Stimulated activated CD8-positive, alpha-beta memory T cell treated with anti-CD3 and anti-CD28 coated beads, Interleukin-2, amount 100 ng/mL, for 1 hour (primary cell): Measurements from ENCODE around the gene BPIFB2.
"Not testable (repeated sequence)": the region's sequence is repeated elsewhere in the genome, so short reads cannot be mapped to it uniquely, and the experiment has no call there.

Experiments used
- DNase-seq, 2 donors: peaks; one replicate each; pipeline ENCODE4 v3.0.0-alpha.2; 2020; ENCODE audit warnings: low read depth in 2 of 2

Gene BPIFB2

DNA sequence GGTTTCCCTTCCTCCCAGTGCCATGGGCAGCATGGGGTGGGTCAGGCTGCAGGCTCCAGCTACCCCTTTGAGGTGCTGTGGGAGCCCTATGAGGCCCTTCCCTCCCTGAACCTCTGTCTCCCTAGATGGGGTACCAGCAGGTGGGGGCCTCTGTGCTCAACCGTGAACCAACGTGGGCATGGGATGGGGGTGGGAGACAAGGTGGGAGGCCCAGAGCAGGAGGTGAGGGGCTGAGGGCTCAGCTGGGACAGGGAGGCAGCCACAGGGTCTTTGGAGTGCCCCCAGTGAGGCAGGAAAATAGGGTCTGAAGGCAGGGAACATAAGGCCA lies 36.6 kb upstream of the BPIFB2 start:
- DNase-seq = no peak

DNA sequence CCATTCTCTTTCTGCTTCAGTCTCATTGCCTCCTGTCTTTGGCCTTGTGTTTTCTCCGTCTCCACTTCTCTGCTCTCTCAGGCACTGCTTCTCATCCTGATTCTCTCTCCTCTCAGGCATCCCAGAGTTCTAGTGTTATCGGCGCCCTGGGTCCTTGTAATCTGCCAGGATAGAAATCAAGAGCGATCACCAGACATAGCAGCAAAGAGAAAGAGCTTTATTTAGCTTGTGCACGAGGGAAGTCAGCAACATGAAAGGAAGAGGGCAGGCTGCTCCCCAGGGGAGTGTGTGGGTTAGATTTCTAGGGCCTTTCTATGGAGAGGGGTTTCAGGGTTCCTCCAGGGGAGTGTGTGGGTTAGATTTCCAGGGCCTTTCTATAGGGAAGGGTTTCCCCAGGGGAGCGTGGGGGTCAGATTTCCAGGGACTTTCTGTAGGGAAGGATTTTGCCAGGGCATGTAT lies 35.8 kb upstream of the BPIFB2 start:
- no peak for DNase-seq

DNA sequence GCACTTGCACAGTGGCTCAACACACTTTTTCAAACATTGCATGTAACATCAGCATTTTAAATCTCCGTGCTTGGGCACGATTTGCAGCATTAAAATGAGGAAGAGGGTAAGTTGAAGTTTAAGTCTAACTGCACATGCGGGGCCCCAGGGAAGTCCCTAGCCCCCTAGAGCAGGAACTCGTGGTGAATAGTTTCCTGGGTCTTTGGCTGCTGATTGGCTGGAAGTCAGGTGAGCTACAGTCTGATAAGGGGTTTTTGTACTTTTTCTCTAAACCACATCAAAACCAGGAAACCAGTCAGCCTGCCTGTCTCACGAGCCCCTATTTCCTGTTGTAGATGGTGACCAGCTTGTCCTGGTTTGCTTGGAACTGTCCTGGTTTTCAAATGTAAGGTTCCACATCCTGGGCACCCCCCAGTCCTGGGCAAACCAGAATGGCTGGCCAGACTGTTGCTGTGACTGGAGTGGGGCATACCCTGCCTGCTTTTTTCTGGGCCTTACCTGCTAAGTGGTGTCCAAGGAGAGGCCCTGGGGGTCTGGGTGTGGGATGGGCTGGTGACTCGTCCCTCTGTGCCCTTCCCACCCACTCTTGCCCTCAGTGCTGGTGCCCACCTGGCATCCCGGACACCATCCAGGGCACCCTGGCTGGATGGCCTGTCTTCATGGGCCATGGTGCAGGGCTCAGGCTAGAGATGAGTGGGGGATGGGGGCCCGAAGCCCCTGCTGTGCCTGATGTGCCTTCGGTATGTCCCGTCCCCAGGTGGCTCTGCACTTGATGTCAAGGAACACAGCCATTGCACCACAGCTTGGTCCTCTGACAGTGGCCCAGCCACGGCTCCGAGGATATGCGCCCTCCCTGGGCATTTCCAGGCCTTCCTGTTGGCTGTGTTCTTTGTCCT lies 35.1 kb upstream of the BPIFB2 start:
- peak; percentile 52 to 62 for DNase-seq

DNA sequence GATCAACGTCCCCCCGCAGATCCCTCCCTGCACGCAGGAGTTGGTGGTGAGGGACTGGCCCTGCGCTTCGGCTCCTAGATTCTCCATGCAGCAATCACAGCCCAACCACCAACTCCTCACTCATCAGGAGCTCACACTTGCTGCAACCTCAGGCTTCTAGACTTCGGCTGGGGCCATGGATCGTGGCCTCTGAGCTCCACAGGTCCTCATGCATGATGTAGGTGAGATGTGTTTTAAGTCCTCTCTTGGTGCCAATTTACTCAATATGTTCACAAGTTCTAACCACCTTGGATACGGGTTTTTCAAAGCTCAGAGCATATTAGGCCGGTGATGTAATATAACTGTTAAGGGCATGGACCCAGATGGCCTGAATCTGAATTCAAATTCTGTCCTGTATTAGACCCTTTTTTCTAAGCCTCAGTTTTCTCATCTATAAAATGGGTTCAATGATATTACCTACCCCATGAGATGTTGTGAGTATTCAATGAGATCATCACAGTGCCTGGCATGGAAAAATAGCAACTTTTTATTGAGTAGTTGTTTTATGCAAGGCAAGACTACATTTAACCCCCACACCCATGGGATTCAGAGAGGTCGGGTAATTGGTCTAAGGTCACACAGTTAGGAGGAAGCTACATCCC lies 34.3 kb upstream of the BPIFB2 start:
- DNase-seq = no peak

DNA sequence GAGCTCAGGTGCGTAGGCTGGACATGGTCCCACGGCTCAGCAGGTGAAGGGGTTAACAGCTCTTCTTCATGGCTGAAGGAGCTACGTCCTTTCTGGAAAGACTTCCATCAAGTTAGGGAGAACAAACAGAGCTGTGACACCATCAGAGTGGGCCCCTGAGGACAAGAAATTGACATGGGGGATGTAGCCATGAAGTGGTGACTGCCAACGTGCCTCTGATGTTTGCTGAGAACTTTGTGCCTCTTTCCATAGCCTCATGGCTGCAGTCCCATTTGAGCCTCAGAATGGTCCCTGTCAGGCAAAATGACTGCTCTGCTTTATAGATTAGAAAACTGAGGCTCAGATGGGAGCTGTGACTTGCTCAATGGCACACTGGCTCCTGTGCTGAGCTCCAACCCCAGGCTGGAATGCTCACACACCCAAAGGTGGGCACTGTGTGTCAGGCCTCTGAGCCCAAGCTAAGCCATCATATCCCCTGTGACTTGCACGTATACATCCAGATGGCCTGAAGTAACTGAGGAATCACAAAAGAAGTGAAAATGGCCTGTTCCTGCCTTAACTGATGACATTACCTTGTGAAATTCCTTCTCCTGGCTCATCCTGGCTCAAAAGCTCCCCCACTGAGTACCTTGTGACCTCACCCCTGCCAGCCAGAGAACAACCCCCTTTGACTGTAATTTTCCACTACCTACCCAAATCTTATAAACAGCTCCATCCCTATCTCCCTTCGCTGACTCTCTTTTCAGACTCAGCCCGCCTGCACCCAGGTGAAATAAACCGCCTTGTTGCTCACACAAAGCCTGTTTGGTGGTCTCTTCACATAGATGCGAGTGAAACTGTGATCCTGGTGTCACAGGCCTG lies 33.1 kb upstream of the BPIFB2 start:
- not testable (repeated sequence) for DNase-seq

DNA sequence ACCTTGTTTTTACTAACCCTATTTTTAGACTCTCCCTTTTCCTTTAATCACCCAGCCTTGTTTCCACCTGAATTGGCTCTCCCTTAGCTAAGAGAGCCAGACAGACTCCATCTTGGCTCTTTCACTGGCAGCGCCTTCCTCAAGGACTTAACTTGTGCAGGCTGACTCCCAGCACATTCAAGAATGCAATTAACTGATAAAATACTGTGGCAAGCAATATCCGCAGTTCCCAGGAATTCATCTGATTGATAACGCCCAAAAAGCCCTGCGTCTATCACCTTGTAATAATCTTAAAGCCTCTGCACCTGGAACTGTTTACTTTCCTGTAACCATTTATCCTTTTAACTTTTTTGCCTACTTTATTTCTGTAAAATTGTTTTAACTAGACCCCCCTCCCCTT lies 32.4 kb upstream of the BPIFB2 start:
- DNase-seq = not testable (repeated sequence)

DNA sequence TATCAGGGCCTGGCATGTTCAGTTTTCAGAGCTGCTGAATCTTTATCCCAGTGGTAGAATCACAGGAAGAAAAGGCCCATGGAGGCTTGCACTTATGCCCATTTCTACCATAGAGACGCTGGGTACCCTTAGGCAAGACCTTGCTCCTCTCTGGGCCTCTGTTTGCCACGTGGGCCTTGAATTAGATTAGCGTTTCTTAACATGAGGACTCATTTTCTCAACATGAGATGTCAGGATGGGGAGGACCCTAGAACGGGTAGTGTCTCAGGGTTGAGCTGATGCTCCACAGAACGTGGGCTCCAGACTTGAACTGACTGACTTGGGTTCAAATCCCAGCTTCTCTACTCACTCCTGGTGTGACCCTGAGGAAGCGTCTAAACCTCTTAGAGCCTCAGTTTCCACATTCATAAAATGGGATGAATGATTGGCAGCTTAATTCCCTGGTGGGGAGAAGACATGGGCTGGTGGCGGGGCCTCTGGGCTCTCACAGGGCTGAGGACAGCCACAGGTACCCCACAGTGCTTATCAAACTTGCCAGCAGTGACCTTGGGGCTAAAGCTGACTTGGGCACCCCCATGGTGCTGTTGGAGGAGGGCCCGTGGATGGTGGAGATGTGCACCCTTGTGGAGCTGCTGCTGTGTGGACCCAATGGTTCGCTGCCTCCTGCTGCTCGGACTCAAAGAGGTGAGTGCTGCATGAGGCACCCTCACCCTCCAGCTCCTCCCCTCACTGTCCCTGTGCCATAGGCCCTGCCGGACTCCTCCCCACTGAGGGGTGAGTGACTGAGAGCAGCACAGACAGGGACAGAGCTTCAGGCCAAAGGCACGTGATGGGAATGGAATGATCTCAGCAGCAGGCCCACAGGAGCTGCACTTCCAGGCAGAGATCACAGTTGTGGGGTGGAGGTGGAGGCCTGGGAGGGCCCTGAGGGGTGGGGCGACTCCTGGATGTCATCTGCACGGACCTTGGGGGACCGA lies 31.5 kb upstream of the BPIFB2 start:
- no peak for DNase-seq

DNA sequence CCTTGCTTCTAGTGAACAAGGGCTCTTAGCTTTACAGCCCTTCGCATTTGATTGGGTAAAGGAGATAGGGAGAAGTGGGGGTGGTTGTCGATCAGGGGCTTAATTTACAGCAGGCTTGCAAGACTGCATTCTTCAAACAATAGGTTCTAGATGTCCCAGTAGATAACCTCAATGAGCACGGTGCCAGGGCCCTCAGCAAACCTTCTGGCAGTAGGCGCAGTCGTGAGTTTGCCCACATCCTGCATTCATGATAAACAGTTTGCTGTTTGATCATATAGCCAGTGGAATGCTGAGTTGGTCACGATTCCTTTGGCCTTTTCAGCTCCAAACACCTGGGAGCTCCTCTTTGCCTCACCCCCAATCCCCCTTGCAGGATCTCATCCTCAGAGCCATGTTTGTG lies 30.8 kb upstream of the BPIFB2 start:
- DNase-seq = no peak

DNA sequence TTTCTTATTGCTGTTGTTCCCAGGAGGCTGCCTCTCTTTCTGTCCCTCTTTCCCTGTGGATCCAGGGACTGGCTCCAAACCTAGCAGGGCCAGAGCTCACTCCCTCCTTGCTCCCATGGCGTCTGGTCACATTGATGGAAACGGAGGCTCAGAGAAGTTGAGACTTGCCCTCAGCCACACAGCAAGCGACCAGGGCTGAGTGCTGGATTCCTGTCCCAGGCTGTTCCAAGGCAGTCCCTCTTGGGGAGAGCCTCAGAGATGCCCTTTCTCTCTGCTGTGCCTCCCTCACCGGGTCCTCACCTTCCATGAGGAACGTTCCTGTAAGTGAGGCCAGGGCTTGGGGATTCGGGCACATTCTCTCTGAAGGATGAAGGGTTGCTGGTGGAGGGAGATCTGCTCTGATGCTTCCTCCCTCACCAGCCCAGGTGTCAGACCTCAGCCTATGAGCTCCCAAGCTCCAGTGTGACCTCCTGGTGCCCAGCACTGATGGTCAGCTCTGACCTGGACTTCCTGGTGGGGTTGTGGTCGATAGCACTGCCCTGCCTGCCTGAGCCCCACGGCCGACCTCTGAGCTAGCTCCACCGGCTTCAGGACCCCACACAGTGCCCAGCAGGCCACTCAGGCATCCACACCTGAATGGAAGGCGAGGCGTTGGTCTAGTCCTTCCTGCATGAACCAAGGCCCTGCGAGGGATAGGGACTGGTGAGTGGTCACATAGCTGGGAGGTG lies 30.1 kb upstream of the BPIFB2 start:
- no peak for DNase-seq

DNA sequence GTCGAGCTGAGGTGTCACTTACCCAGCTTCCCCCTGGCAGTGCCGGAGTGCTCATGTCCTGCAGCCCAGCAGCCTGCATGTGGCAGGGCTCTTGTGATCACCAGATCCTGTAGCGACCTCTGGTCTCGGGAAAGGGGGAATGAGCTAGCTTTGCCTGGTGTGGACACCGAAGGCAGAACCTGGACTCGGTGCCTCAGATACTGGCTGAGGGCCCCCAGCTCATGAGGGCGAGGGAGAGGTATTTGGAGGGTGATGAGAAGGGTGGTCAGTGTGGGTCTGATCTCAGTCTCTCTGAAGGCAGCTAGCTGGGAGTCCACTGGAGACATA lies 29.5 kb upstream of the BPIFB2 start:
- DNase-seq = no peak

DNA sequence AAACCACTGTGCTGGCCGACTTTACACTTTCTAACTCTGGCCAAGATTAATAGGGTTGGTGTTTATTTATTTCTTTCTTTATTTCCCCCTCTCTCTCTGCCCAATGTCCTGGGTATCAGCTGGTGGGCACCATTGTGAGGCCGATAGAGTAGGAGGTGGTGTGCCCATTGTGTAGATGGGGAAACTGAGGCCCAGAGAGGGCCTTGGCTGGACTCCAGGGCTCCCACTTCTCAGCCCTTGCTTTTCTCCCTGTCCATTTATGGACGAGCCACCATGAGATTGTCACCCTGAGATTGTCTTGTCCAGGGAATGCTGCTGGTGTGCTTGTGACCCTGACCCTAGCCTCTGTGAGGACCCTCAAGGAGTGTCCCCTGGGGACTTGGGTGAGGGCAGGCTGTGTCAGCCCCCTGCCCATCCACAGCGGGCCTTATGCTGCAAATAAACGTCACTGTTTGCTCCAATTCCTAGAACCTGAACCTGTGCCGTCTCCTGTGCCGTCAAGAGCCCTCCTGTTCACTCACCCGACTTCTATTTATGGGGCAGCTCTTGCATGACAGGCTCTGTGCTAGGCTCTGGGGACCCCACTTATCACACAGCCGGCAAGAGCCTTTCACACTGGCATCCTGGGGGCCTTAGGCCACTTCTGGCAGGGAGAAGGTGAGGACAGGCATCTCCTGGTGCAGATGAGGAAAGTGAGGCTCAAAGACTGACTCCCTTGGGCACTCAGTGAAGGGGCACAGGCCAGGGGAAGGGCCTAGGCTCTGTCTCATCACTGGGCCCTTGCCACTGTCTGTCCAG lies 28.1 kb upstream of the BPIFB2 start:
- no peak for DNase-seq

DNA sequence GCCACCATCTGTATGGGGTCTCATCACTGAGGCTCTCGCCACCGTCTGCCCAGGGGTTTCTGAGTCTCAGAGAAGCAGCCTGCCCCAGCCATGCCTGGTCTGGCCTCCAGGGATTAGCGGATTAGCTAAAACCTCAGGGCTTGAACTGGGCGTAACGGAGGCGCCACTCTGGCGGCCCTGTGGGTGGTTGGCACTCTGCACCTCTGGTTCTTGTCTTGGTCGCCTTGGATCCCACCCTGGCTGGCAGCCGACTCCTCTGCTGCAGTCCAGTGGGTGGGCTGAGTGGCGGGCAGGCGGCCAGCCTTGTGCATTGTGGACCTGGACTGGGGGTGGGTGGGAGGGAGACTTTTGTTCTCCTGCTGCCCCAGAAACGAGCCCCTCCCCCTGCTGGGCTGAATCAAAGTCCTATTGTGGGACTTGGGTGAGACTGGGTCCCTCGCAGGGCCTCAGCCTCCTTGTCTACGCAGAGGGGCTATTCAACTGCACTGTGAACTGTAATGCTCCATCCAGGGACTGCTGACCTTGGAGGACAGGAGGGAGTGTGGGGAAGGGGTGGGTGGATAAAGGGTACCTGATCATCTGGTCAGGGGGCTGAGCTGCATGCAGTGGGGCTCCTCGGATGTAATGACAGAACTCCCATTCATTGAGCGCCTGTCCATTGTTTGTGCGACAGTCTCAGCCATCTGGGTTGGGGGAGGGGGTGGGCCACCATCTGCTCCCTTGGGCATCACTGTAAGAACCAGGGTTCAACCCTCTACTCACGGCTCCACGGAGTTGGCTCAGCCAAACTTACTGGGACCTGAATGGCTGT lies 27.2 kb upstream of the BPIFB2 start:
- no peak for DNase-seq

DNA sequence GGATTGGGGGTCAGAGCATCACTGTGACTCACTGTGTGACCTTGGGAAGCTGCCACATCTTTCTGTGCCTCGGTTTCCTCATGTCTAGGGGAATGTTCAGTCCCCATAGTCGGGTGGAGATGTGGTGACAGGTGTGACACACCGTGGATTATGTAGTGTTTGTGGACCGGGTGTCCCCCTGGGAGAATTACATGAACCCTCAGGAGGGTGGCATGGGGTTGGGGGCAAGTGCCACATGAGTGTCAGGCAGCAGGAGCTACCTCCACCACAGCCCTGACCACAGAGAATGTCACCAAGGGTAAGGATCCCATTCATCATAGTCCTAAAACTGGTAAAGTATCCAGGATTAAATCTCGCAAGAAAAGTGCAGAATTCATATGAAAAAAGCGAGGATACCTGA lies 26.5 kb upstream of the BPIFB2 start:
- no peak for DNase-seq

DNA sequence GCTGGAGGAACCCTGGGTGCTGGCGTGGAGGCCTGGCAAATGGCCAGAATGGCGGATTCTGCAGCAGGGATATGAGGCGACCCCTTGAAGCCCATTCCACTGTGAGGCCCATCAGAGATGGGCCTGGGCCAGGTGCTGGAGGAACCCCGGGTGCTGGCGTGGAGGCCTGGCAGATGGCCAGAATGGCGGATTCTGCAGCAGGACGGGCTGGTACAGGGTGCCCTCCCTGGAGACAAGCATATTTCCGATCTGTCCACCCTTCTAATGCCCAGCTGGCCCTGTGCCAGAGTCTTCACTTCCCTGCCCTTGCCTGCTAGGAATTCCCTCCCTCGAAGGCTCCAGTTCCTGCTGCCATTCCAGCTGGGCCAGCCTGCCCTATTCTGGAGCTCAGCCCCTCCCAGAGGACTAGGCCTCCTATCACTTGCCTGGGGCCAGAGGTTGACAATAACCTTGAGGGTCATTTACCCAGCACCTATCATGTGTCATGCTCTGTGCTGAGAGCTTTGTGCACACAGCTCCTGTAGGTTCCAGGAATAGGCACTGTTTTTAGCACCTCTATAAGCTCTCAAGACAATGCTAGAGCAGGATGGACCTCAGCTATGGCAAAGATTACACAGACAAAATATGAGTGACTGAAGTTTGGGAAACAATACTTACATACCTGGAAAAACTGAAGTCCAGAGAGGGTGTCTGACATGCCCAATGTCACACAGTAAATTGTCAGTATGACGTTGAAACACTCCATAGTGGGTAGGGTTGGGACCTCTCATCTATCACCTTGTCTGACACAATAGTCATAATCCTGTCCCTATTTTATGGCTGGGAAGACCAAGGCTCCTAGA lies 24.7 kb upstream of the BPIFB2 start:
- no peak for DNase-seq

DNA sequence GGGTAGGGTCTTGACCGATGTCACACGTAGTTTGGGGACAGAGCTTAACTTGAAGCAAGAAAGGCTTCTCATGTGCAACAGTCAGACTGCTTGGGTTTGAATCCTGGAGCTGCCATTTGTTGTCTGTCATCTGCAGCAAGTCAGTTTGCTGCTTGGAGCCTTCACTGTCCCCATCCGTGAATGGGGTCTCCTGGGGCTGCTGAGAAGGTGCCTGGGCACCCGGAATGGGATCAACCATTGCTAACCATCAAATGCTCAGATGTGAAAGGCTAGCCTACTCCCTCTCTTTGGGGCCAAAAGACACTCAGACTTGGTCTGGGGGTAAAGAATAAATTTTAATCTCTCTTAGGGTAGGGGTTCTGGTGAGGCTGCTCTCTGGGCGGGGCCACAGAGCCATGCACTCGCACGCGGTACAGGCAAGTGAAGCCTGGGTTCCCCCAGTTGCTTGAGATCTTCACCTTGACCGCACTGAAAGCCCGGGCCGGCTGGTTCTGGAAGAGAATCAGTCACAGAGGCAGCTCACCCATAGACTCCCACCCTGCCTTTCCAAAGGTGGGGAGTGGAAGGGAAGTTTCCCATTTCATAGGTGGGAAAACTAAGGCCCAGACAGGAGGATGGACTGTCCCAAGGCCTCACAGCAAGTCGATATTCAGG lies 23.9 kb upstream of the BPIFB2 start:
- DNase-seq = no peak

DNA sequence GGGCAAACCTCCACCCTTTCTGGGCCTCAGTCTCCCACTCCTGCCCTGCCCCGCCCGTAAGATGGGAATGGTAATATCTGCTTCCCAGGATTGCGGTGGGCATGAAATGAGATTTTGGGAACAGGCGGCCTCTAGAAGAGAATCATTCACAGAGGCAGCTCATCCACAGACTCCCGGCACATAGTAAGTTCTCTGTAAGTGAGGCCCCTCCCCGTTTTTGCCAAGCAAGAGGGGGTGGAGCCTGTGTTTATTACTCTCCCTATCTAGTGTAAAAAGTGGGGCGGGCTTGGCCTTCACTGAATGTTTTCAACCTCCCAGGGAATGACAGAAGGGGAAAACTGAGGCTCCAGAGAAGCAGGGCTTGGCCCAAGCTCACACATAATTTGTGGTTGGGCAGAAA lies 23.3 kb upstream of the BPIFB2 start:
- DNase-seq = no peak

DNA sequence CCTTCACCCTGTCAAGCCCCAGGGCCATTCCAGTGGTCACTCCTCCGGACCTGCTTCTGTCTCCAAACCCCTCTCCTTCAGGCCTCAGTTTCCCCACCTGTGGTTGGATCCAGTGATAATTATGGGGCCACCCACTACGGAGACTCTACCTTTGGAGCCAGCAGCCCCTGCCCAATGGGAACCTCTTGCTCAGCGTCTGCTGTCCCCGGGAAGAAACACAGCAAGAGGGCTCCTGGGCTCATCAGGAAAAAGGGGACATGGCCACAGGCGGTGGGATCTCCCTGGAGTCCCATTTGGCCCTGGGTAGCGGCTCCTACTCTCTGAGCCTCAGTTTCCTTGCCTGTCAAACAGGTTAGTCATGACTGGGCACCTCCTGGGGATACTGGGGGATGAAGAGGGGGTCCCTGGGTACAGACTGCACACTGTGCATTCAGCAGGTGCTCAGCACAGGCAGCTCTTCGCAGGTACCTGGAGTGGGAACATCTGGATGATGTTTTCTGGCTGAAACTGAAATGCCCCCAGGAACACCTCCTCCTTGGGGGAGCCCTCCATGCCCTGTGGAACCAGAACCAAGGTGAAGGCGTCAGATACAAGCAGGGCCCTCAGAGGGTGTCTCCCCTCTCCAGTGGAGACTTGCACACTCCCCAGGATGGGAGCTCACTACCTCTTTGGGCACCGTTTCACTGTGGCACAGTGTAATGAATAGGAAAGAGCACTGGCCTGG lies 22.7 kb upstream of the BPIFB2 start:
- no peak for DNase-seq
